Mesenchymal stem cell (in vitro differentiated cells and primary cell): Measurements from ENCODE around the gene TTC24.

Experiments used
- DNase-seq: peaks from one replicate; pipeline ENCODE4 v3.0.0-alpha.2; 2013
- H2AFZ ChIP-seq: one replicate; pipeline ENCODE4 v1.6.1; 2013; ENCODE audit warnings: low read depth, mild to moderate bottlenecking, control low read depth, inconsistent platforms, low read length, moderate library complexity
- H2AK5ac ChIP-seq: 2 replicates; pipeline ENCODE4 v1.6.1; 2013; ENCODE audit warnings: low read length, moderate library complexity, mild to moderate bottlenecking, inconsistent platforms; ENCODE audit not compliant: severe bottlenecking
- H2BK120ac ChIP-seq: one replicate; pipeline ENCODE4 v1.6.1; 2013; ENCODE audit warnings: low read depth, mild to moderate bottlenecking, inconsistent platforms, low read length, moderate library complexity
- H2BK12ac ChIP-seq, 2 experiments: one replicate each; pipeline ENCODE4 v1.6.1; 2013; ENCODE audit warnings: inconsistent platforms in 2 of 2, low read length in 2 of 2, mild to moderate bottlenecking in 2 of 2, moderate library complexity in 2 of 2, control low read depth in 1 of 2
- H2BK15ac ChIP-seq: one replicate; pipeline ENCODE4 v1.6.1; 2013; ENCODE audit warnings: mild to moderate bottlenecking, low read depth, inconsistent platforms; ENCODE audit not compliant: poor library complexity, severe bottlenecking
- H2BK5ac ChIP-seq: 2 replicates; pipeline ENCODE4 v1.6.1; 2013; ENCODE audit warnings: low read depth, mild to moderate bottlenecking, low read length, control low read depth, inconsistent platforms; ENCODE audit not compliant: poor library complexity, severe bottlenecking
- H3K14ac ChIP-seq, 2 experiments: one replicate each; pipeline ENCODE4 v1.6.1; 2013; ENCODE audit warnings: inconsistent platforms in 2 of 2, low read length in 2 of 2, control low read depth in 1 of 2, mild to moderate bottlenecking in 1 of 2, moderate library complexity in 1 of 2
- H3K18ac ChIP-seq, 2 experiments: one replicate each; pipeline ENCODE4 v1.6.1; 2013; ENCODE audit warnings: inconsistent platforms in 2 of 2, low read length in 2 of 2, control low read depth in 1 of 2, low read depth in 1 of 2, mild to moderate bottlenecking in 1 of 2
- H3K23ac ChIP-seq, 2 experiments: one replicate each; pipeline ENCODE4 v1.6.1; 2013; ENCODE audit warnings: inconsistent platforms in 2 of 2, low read length in 2 of 2, mild to moderate bottlenecking in 2 of 2, moderate library complexity in 2 of 2, control low read depth in 1 of 2
- H3K27ac ChIP-seq: 2 replicates; pipeline ENCODE4 v1.5.1; 2013; ENCODE audit warnings: mild to moderate bottlenecking, moderate library complexity, low read length, control low read depth, inconsistent platforms; ENCODE audit not compliant: poor library complexity, severe bottlenecking
- H3K27me3 ChIP-seq, 2 experiments: 2 replicates each; pipeline versions ENCODE4 v1.6.1 to v1.7.0; 2013; ENCODE audit warnings: low read length in 2 of 2, mild to moderate bottlenecking in 2 of 2, moderate library complexity in 2 of 2, control low read depth in 1 of 2, inconsistent platforms in 1 of 2; ENCODE audit not compliant: control insufficient read depth in 1 of 2, insufficient read depth in 1 of 2
- H3K36me3 ChIP-seq, 2 experiments: 2 replicates each; pipeline versions ENCODE4 v1.6.1 to v1.7.0; 2013; ENCODE audit warnings: low read length in 2 of 2, control low read depth in 1 of 2, inconsistent platforms in 1 of 2, low read depth in 1 of 2, mild to moderate bottlenecking in 1 of 2; ENCODE audit not compliant: insufficient read depth in 2 of 2, control insufficient read depth in 1 of 2
- H3K4ac ChIP-seq, 2 experiments: one replicate each; pipeline ENCODE4 v1.6.1; 2013; ENCODE audit warnings: inconsistent platforms in 2 of 2, low read length in 2 of 2, mild to moderate bottlenecking in 2 of 2, moderate library complexity in 2 of 2, control low read depth in 1 of 2, low read depth in 1 of 2
- H3K4me1 ChIP-seq: 2 replicates; pipeline ENCODE4 v1.6.1; 2013; ENCODE audit warnings: low read depth, low read length, control low read depth; ENCODE audit not compliant: control insufficient read depth, insufficient read depth
- H3K4me2 ChIP-seq: 2 replicates; pipeline ENCODE4 v1.6.1; 2013; ENCODE audit warnings: low read length, mild to moderate bottlenecking, inconsistent platforms; ENCODE audit not compliant: poor library complexity, severe bottlenecking
- H3K4me3 ChIP-seq, 2 experiments: 2 replicates each; pipeline versions ENCODE4 v1.5.1 to v1.7.0; 2013; ENCODE audit warnings: low read length in 2 of 2, mild to moderate bottlenecking in 2 of 2, control low read depth in 1 of 2, low read depth in 1 of 2; ENCODE audit not compliant: insufficient read depth in 1 of 2
- H3K79me1 ChIP-seq: replicated peaks from 2 replicates; pipeline ENCODE4 v1.6.1; 2013; ENCODE audit warnings: mild to moderate bottlenecking, control low read depth, low read length, inconsistent platforms; ENCODE audit not compliant: poor library complexity, severe bottlenecking
- H3K9ac ChIP-seq: 2 replicates; pipeline ENCODE4 v1.7.0; 2013; ENCODE audit warnings: mild to moderate bottlenecking, low read length, moderate library complexity
- H3K9me3 ChIP-seq: 2 replicates; pipeline ENCODE4 v1.7.0; 2013; ENCODE audit warnings: mild to moderate bottlenecking, low read length; ENCODE audit not compliant: control insufficient read depth
- H4K8ac ChIP-seq: one replicate; pipeline ENCODE4 v1.6.1; 2013; ENCODE audit warnings: inconsistent platforms, mild to moderate bottlenecking, low read length, moderate library complexity
- H4K91ac ChIP-seq: one replicate; pipeline ENCODE4 v1.6.1; 2013; ENCODE audit warnings: mild to moderate bottlenecking, low read length, inconsistent platforms
- WGBS: methylation state at CpG from one replicate; pipeline ENCODE4 v1.1.7; 2013; ENCODE audit warnings: mixed read lengths; 5-methylcytosine and 5-hydroxymethylcytosine counted together

TTC24 gene

DNA sequence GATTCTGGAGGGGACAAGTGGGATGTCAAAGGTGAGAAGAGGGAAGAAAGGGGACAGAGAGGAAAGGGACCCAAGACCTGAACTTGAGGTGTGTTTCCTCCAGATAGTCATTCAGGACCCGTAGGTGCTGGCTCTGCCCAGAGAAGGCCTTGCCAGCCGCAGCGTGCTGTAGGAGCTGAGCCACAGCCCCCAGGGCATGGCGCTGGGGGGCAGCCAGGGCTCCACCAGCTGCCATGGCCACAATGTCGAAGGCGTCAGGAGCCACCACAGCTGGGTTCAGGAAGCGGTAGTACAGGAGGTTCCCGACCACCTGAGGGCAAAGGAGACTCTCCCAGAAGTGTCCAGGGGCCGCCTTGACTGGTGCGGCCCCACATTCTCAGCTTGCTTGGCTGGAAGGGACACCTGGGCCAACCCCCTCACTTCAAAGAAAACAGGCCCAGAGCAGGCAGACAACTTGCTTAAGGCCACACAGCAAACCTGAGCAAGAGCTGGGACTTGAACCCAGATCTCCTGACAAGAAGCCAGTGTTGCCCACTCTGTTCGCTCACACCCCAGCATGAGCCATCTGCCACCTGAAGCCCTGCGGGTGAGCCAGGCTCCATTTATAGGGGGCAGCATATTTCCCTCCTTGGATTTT is 45.0 kb upstream of the TTC24 start:
- no peak overlapping the region for H3K14ac ChIP-seq
- WGBS: 98% methylated on average over 12 of the region's 12 CpGs

GRCh38 chr1:156537027-156537426 is 42.5 kb upstream of the TTC24 start:
- H3K9ac ChIP-seq: no peak overlapping the region
- H3K9me3 ChIP-seq: no peaks in the 10 kb centered on the region
- H3K27me3 ChIP-seq: no peaks in the 10 kb centered on the region
- no peak overlapping the region for H2BK15ac ChIP-seq
- H2AK5ac ChIP-seq: no peak overlapping the region
- no peak overlapping the region for H3K23ac ChIP-seq
- H3K27ac ChIP-seq: no peak overlapping the region
- 100% methylated on average over 9 of the region's 9 CpGs for WGBS
- no peak overlapping the region for H4K8ac ChIP-seq
- no peak overlapping the region for H2BK120ac ChIP-seq
- H3K4me2 ChIP-seq: no peak overlapping the region
- no peaks in the 10 kb centered on the region for H3K79me1 ChIP-seq
- peaks cover 23 to 41% of the 10 kb centered on the region in 2 experiments for H3K36me3 ChIP-seq
- no peak overlapping the region for H4K91ac ChIP-seq
- no peak overlapping the region for H3K18ac ChIP-seq
- H2AFZ ChIP-seq: no peak overlapping the region
- H2BK5ac ChIP-seq: no peak overlapping the region
- H3K14ac ChIP-seq: no peak overlapping the region
- H3K4me3 ChIP-seq: no peak overlapping the region
- no peak overlapping the region for H3K4ac ChIP-seq
- DNase-seq: no peak
- no peak overlapping the region for H2BK12ac ChIP-seq
- peaks cover 2% of the 10 kb centered on the region for H3K4me1 ChIP-seq

More for the DNA sequence above, 45.0 kb upstream of the TTC24 start:
- Histone ChIP-seq H3K27me3 (no peaks in the 10 kb centered on the region), H3K4ac (no peak overlapping the region), H2AK5ac (no peak overlapping the region), H3K4me2 (no peak overlapping the region), H4K91ac (no peak overlapping the region), H3K18ac (no peak overlapping the region), H2BK15ac (no peak overlapping the region), H2BK12ac (no peak overlapping the region), H3K27ac (no peak overlapping the region), H3K79me1 (no peaks in the 10 kb centered on the region), H2BK5ac (no peak overlapping the region), H3K9ac (no peak overlapping the region), H3K4me3 (no peak overlapping the region), H4K8ac (no peak overlapping the region), H3K36me3 (peaks cover 31 to 45% of the 10 kb centered on the region in 2 experiments), H3K9me3 (no peaks in the 10 kb centered on the region), H3K23ac (no peak overlapping the region), H3K4me1 (no peaks in the 10 kb centered on the region), H2BK120ac (no peak overlapping the region), H2AFZ (no peak overlapping the region)
- DNase-seq: no peak

DNA sequence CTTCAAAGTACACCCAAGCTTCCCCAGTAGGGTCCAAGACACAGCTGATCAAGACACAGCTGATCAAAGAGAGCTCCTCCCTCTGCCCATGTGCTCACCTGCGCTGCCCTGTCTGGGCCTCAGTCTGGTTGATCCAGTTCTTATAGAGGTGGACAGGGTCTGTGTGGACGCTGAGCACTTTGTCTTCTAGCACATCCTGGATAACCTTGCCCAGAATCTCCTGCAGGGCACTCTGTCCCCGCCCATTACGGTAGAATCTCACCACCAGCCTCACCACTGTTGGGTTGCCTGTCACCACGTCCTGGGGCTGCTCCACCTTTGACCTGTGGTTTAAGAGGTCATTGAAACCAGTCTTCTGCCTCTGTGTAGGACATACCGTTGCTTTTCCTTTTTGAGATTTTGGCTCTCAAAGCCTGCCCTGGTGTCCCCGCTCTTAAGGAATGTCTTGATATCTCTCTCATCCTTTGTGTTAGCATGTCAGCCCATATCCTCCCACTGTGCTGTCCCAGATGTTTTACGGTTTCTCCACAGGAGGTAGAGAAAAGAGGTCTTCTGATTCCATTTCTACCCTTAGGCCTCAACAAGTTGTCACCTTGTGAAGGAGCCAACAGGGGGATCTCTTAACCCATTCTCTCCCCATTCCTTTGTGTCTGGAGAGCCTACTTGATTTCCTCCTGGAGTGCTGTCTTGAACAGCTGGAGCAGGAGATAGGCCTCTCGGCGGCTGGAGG is 40.6 kb upstream of the TTC24 start:
- Histone ChIP-seq H2BK12ac (no peak overlapping the region), H4K91ac (no peak overlapping the region), H3K14ac (no peak overlapping the region), H3K79me1 (no peaks in the 10 kb centered on the region), H2BK15ac (no peak overlapping the region), H3K9me3 (no peaks in the 10 kb centered on the region), H3K4me3 (no peak overlapping the region), H3K23ac (peak overlapping the region in 1 of 2 experiments; percentile 26), H2BK120ac (no peak overlapping the region), H3K18ac (no peak overlapping the region), H3K4me1 (peaks cover 2% of the 10 kb centered on the region), H4K8ac (peak overlapping the region; percentile 21), H3K27ac (no peak overlapping the region), H2BK5ac (no peak overlapping the region), H3K4me2 (no peak overlapping the region), H2AK5ac (no peak overlapping the region), H2AFZ (no peak overlapping the region), H3K4ac (no peak overlapping the region), H3K27me3 (no peaks in the 10 kb centered on the region), H3K36me3 (peaks cover 21 to 35% of the 10 kb centered on the region in 2 experiments), H3K9ac (no peak overlapping the region)
- no peak for DNase-seq
- WGBS: 86% methylated on average over 10 of the region's 10 CpGs

DNA sequence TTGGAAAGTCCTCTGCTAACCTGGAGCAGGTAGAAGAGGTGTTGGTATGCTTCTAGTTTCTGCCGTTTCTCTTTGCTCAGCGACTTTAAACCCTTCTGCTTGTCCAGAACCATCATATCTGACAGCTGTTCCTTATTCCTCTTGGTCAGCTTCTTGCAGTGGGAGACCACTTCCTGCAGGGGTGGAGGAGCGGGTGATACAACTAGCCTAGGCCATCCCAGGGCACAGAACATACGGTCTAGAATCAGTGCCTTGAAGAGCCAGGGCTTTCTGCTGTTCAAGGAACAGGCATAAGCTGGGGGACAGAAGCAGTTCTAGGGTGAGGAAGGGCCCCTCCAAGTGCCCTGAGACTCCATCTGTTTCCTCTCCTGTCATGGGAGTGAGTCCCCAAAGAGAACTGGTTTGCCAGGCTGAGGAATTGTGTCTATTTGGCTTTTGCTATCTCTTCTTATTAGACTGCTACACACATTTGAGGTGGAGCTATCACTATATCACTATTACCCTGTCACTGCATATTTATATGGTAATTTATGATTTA is 39.6 kb upstream of the TTC24 start:
- H2AK5ac ChIP-seq: no peak overlapping the region
- no peak overlapping the region for H4K91ac ChIP-seq
- H3K79me1 ChIP-seq: no peaks in the 10 kb centered on the region
- H3K4me2 ChIP-seq: no peak overlapping the region
- no peak overlapping the region for H2AFZ ChIP-seq
- H3K4ac ChIP-seq: no peak overlapping the region
- H2BK120ac ChIP-seq: no peak overlapping the region
- H3K27ac ChIP-seq: no peak overlapping the region
- H4K8ac ChIP-seq: no peak overlapping the region
- no peak overlapping the region for H2BK5ac ChIP-seq
- 97% methylated on average over 4 of the region's 4 CpGs for WGBS
- no peaks in the 10 kb centered on the region for H3K9me3 ChIP-seq
- H3K4me1 ChIP-seq: peaks cover 2% of the 10 kb centered on the region
- H3K4me3 ChIP-seq: no peak overlapping the region
- H3K14ac ChIP-seq: no peak overlapping the region
- H2BK12ac ChIP-seq: no peak overlapping the region
- DNase-seq: no peak
- H3K23ac ChIP-seq: no peak overlapping the region
- H3K9ac ChIP-seq: no peak overlapping the region
- no peaks in the 10 kb centered on the region for H3K27me3 ChIP-seq
- peaks cover 21 to 28% of the 10 kb centered on the region in 2 experiments for H3K36me3 ChIP-seq
- no peak overlapping the region for H2BK15ac ChIP-seq
- H3K18ac ChIP-seq: no peak overlapping the region
